ENCODE data around the gene CKB. TPM values are rescaled to one million over a fixed set of nuclear protein-coding genes. Genes with fewer than 3 reads are reported as not detected.

Gene CKB
- total RNA-seq, 4 donors from 2014 or later = 190 to 373 (median 266) TPM

DNA sequence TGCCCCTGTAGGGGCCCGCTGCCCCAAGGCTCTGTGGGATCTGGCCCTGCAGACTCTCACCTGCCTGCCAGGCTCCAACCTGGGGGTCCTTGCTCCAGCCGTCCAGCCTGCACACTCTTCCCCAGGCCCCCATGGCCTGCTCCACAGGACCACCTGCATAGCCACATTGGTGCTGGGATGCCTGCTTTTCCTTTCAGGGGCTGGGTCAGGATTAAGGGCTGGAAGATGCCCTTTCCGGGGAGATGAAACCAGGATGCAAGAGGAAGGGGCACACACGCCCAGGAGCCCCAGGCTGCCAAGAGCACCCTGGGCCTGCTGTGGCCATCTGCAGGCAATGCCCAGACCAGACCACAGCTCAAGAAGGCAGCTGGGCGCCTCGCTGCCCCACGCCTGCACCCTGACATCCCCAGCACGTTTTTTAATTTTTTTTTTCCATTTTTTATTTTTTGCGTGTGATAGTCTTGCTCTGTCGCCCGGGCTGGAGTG, 24.9 kb upstream of the CKB start:
- H3K36me3 ChIP-seq = no peaks in the 10 kb centered on the region
- WGBS, 2 donors = 89% methylated on average over 9 to 11 of the region's 11 CpGs

DNA sequence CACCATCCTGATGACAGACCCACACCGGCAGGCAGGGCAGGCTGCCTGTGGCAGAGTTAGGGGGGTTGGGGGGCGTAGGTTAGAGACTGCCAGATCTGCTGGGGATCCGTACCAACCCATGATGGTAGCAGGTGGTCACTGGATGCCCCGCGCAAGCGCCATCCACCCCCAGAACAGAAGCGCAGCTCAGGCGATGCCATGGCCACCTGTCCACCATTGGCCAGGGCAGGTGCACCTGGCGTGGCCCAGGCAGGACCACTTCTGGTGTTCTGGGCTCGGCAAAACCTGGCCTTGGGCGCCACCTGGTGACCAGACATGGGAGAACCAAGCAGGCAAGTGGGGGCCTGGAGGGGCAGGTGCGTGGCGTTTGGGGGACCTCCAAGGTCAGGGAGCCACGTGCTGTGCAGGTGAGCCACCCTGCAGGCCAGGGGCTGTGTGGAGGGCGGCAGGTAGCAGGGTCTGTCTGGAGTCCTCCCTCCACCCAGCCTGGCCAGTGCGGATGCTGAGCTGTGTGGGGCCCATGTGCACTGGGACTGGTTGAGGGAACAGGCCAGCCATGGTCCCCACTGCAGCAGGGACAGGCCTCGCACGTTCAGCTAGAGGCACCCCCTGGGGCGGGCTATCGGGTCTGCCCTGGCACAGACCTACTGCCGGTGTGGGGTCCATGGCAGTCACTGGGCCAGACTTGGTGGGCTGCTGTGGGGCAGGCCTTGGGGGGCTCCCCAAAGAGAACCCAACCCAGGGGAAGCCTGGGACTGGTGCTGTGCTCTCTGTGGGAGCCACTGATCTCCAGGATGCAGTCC, 24.2 kb upstream of the CKB start:
- H3K4me1 ChIP-seq = peaks cover 44 to 84% of the 10 kb centered on the region in 2 donors
- WGBS, 2 donors = 14 to 22% methylated on average over 9 to 13 of the region's 21 CpGs

More for the DNA sequence above, 24.9 kb upstream of the CKB start:
- Histone ChIP-seq H3K27me3 (no peaks in the 10 kb centered on the region), H3K27ac (no peak overlapping the region), H3K9me3 (no peaks in the 10 kb centered on the region), H3K4me1 (peaks cover 44 to 84% of the 10 kb centered on the region in 2 donors), H3K4me3 (replicated peaks in 1 of 3) (no peak overlapping the region)
- DNase-seq = no peak
- intact Hi-C loops (cut with DNase I) = loop anchor here (2.0 kb wide), 2 partner anchors 29 to 47 kb away; no protein-coding TSS in a partner anchor
- TF ChIP-seq, protein P1, sequence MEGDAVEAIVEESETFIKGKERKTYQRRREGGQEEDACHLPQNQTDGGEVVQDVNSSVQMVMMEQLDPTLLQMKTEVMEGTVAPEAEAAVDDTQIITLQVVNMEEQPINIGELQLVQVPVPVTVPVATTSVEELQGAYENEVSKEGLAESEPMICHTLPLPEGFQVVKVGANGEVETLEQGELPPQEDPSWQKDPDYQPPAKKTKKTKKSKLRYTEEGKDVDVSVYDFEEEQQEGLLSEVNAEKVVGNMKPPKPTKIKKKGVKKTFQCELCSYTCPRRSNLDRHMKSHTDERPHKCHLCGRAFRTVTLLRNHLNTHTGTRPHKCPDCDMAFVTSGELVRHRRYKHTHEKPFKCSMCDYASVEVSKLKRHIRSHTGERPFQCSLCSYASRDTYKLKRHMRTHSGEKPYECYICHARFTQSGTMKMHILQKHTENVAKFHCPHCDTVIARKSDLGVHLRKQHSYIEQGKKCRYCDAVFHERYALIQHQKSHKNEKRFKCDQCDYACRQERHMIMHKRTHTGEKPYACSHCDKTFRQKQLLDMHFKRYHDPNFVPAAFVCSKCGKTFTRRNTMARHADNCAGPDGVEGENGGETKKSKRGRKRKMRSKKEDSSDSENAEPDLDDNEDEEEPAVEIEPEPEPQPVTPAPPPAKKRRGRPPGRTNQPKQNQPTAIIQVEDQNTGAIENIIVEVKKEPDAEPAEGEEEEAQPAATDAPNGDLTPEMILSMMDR (IDR thresholded peaks at IDR 0.05) = no peak
- no peak for TF ChIP-seq POLR2A (IDR thresholded peaks at IDR 0.05)

DNA sequence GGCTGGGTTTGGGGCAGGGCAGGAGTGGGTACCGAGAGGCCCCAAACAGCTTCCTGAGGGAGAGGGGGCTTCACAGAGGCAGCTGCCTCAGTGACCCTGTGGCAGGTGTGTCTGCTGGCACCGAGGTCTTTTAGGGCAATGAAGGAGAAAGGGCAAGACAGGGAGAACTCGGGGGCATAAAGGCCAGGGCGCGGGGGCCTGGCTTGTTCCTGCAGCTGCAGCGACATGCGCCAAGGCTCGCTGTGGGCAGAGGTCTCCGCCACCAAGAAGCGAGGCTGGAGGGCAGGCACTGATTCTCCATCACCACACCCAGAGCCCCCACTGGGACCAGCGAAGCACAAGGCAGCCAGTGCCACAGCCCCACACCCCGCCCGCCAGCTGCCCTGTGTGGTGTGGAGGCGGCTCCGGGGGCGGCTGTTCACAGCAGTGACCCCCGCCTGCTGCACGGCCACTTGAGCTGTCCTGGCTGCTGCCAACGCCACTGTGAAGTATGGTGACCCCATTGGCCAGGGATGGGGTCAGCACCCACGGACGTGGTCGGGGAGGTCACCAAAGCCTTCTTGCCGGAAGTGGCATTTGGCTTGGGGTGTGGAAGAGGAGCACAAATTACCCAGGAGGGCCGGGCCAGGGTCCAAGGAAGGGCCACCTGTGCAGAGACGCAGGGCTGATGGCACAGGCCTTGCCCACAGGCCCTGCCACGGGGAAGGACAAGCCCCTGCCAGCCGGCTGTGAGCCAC, 23.5 kb upstream of the CKB start:
- no peak for TF ChIP-seq POLR2A (IDR thresholded peaks at IDR 0.05)
- TF ChIP-seq, protein P1 (IDR thresholded peaks at IDR 0.05) = no peak
- Histone ChIP-seq H3K4me1 (peaks cover 43 to 84% of the 10 kb centered on the region in 2 donors), H3K27me3 (no peaks in the 10 kb centered on the region), H3K36me3 (no peaks in the 10 kb centered on the region), H3K4me3 (replicated peaks in 1 of 3) (no peak overlapping the region), H3K27ac (no peak overlapping the region), H3K9me3 (no peaks in the 10 kb centered on the region)
- DNase-seq = no peak
- WGBS, 2 donors = 88 to 90% methylated on average over 22 to 25 of the region's 27 CpGs
- intact Hi-C loops (cut with DNase I) = loop anchor here (2.0 kb wide), 2 partner anchors 27 to 45 kb away; no protein-coding TSS in a partner anchor

More for the DNA sequence above, 24.2 kb upstream of the CKB start:
- Histone ChIP-seq H3K36me3 (no peaks in the 10 kb centered on the region), H3K9me3 (no peaks in the 10 kb centered on the region), H3K4me3 (replicated peaks in 1 of 3) (no peak overlapping the region), H3K27ac (no peak overlapping the region), H3K27me3 (no peaks in the 10 kb centered on the region)
- intact Hi-C loops (cut with DNase I) = loop anchor here (2.0 kb wide), 2 partner anchors 28 to 46 kb away; no protein-coding TSS in a partner anchor
- TF ChIP-seq, protein P1 (IDR thresholded peaks at IDR 0.05) = peak; percentile 78 to 96 (median 92)
- TF ChIP-seq POLR2A (IDR thresholded peaks at IDR 0.05) = no peak
- DNase-seq = peak; percentile 72 to 76

DNA sequence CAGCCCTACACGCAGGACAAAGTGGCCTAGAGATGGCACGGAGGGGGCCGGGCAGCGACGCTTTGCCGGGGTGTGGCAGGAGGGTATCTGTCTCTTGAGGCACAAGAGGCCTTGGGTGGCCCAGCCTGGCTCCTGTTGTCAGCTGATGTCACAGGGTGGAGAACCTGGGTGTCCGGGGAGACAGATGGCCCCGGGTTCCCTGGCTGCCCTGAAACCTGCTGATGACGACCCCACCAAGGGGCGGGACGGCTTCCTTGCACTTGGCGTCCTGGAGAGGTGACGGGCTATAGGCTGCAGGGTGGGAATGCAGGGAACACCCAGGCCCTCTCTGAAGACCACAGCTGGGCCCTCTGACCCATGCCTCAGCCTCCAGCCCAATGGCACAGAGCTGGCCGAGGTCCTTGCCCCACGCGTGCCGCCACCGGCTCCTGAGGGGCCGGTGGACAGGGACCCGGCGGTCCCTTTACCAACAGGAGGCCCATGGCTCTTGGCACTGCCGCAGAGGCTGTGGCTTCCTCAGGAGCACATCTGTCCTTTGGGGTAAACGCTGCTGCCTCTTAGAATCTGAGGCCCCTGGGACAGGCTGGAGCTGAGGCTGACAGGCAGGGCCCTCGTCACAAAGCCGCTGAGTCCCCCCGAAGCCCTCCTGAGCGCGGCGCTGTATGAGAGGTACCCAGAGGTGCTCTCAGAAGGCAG, 22.7 kb upstream of the CKB start:
- no peaks in the 10 kb centered on the region for H3K36me3 ChIP-seq
- H3K27ac ChIP-seq = no peak overlapping the region
- H3K27me3 ChIP-seq = no peaks in the 10 kb centered on the region
- no peak overlapping the region for H3K4me3 ChIP-seq (replicated peaks in 1 of 3)
- peaks cover 44 to 84% of the 10 kb centered on the region in 2 donors for H3K4me1 ChIP-seq
- intact Hi-C loops (cut with DNase I) = no loop called here
- 90 to 93% methylated on average over 7 to 22 of the region's 29 CpGs for WGBS, 2 donors
- DNase-seq = no peak
- no peak for TF ChIP-seq POLR2A (IDR thresholded peaks at IDR 0.05)
- TF ChIP-seq, protein P1 (IDR thresholded peaks at IDR 0.05) = no peak
- H3K9me3 ChIP-seq = no peaks in the 10 kb centered on the region
